GM18951 (cell line): ENCODE results near the gene ARHGEF10L.

Source experiments
- POLR2A ChIP-seq: IDR thresholded peaks from 4 replicates; pipeline ENCODE4 v1.6.1; 2011; ENCODE audit warnings: mild to moderate bottlenecking; ENCODE audit not compliant: insufficient read length, insufficient read depth; ENCODE audit errors: extremely low read depth
- in situ Hi-C: fragments of 300-500 bp; cut with MboI; formaldehyde crosslinking; loops from one replicate; pipeline ENCODE4 v1.12.0; 2022; ENCODE audit warnings: low sequenced_read_pairs, mixed read lengths, inconsistent platforms; ENCODE audit not compliant: unreplicated experiment

The ARHGEF10L gene

DNA sequence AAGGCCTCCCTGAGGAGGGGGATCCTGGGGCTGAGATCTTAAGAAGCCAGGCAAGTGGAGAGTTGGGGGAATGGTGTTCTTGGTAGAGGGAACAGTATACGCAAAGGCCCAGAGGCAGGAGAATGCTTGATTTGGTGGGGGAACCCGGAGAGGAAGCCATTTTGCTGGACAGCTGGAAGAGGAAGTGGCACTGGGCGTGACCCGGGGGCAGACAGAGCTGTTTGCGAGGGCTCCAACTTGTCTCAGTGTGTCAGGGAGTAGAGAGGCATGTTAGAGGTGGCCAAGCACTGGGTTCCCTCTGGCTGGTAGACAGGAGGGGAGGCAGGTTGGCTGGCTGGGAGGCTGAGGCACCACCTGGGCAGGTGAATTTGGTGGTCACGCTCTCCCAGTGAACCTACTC is 119.3 kb downstream of the ARHGEF10L start:
- TF ChIP-seq POLR2A, result no peak
- in situ Hi-C loops, result loop anchor here (25.0 kb wide), 1 partner anchor 453 kb away; the partner anchor contains the start of gene IGSF21

DNA sequence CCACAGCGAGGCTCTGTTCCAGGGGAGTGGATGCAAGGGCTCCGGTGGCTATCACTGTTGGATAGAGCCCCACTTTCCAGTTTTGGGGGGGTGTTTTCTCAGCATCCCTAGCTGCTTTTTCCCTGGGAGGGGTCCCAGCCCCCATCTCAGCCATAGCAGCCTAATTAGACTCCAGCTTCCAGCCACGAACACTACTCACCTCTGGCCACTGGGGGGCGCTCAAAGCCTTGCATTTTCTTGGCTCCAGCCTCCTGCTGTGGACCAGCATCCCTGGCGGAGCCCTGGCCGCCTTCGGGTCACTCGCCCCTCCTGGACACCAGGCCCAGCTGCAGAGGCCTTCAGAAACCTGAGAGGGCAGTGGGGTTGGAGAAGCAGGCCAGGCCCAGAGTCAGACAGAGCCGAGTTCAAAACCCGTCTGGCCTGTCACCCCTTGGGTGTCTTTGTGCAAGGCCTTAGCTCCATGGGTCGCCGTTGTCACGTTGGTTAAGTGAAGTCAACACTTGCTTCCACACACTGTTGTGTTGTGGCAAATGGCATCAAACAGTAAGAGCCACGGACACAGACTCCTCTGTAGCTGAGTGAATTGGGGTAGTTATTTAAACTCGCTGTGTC is 122.2 kb downstream of the ARHGEF10L start:
- no peak for TF ChIP-seq POLR2A
- in situ Hi-C loops, result loop anchor here (25.0 kb wide), 1 partner anchor 451 kb away; the partner anchor contains the start of gene IGSF21

DNA sequence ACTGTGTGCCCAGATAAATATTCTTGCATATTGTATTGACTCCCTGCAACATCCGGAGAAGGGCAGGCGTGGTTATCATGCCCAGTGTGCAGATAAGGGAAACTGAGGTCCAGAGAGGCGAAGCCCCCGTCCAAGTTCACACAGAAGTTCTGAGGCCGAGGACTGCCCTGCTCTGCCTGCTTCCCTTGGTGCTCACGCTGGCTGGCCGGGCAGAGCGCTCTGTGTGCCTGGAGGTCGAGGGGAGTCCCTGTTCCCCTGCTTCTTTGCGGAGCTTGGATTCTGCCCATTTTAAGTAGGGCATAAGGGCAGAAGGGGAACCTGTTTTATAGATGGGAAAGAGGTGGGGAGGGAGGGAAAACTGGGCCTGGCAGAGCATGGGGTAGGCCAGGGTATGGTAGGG is 122.8 kb downstream of the ARHGEF10L start:
- in situ Hi-C loops, result loop anchor here (25.0 kb wide), 1 partner anchor 450 kb away; the partner anchor contains the start of gene IGSF21
- TF ChIP-seq POLR2A, result no peak

- in situ Hi-C loops, result loop anchor here (25.0 kb wide), 1 partner anchor 450 kb away; the partner anchor contains the start of gene IGSF21
- no peak for TF ChIP-seq POLR2A
Observed at GRCh38 chr1:17662786-17663185, 123.3 kb downstream of the ARHGEF10L start.

GRCh38 chr1:17663646-17664045 is 124.1 kb downstream of the ARHGEF10L start:
- in situ Hi-C loops, result loop anchor here (25.0 kb wide), 1 partner anchor 449 kb away; the partner anchor contains the start of gene IGSF21
- TF ChIP-seq POLR2A, result no peak

DNA sequence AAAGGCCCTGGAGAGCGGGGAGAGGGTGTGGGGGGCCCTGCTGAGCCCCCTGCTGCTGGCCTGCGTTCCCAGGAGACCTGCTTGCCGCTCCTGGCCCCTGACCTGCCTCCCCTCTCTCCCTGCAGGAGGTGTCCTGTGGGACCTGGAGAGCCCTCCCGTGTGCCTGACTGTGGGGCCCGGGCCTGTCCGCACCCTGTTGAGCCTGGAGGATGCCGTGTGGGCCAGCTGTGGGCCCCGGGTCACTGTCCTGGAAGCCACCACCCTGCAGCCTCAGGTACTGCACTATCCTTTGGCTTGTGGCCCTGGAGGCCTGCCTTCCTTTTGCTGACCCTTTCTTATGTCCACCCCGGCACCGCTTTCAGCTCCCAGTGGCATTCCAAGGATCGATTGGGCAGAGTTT is 124.8 kb downstream of the ARHGEF10L start:
- in situ Hi-C loops, result loop anchor here (25.0 kb wide), 1 partner anchor 448 kb away; the partner anchor contains the start of gene IGSF21
- TF ChIP-seq POLR2A, result no peak

- no peak for TF ChIP-seq POLR2A
- in situ Hi-C loops, result loop anchor here (25.0 kb wide), 1 partner anchor 447 kb away; the partner anchor contains the start of gene IGSF21
Observed at GRCh38 chr1:17665054-17665453, 125.6 kb downstream of the ARHGEF10L start.

DNA sequence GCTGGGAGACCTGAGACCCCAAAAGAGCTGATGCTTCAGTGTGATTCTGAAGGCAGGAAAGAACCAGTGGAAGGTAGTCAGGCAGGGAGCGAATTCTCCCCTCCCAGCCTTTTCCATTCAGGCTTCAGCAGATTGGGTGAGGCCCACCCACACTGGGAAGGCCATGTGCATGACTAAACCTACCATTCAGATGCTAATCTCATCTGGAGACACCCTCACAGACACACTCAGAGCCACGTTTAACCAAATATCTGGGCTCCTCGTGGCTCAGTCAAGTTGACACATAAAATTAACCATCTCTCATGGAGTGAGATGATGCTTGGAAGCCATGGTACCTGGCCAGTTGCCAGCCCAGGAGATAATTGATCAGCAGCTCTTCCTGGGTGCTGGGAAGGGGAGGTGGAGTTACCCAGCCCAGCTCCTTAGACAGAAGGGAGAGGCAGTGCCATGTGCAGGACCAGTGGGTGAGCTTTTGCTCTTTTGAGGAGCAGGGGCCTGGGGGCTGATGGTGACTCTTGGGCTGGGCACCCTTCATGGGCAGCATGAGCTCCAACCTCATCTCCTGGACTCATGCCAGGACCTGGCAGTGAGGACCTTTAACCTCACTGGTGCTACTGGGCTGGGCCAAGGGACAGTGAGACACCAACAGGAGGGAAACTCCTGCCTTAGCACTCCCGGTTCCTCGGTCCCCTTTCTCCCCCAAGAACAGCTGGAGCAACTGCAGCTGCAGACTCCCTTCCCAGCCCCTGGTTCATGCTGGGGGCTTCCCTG is 126.6 kb downstream of the ARHGEF10L start:
- in situ Hi-C loops, result loop anchor here (25.0 kb wide), 1 partner anchor 446 kb away; the partner anchor contains the start of gene IGSF21
- no peak for TF ChIP-seq POLR2A

DNA sequence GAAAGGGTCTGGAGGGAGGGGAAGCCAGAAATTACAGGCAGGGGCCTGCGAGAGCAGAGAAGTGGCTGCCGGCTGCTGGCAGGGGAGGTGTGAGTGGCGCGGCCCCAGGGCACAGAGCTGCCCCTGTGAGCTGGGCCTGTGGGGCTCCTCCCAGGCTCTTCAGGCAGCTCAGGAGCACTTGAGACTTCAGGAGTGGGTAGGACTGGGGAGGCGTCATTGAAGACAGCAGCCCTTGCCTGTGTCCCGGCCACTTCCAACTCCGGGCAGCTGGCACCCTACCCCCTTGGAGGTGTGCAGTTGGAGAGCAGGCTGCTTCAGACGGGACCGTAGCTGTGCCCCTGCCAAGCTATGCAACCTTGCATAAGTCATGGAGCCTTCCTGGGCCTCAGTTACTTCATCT is 128.1 kb downstream of the ARHGEF10L start:
- no peak for TF ChIP-seq POLR2A
- in situ Hi-C loops, result loop anchor here (25.0 kb wide), 1 partner anchor 445 kb away; the partner anchor contains the start of gene IGSF21

DNA sequence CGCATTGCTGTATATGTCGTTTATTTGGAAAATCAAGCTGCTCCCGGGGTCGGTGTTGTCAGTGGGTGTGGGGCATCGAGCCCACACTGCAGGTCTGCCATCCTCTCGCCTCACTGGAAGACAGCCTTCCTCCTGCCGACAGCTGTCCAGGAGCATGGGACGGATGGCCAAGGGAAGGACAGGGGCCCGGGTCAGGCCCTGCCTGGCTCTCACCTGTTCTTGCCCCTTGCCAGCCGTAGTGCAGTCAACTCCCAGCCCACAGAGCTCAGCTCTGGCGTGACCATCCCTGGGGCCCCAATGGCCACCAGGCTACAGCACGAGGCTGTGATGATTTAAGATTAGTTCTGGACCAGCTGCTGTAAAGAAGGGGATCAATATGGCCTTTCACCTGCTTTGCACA is 128.7 kb downstream of the ARHGEF10L start:
- in situ Hi-C loops, result loop anchor here (25.0 kb wide), 1 partner anchor 444 kb away; the partner anchor contains the start of gene IGSF21
- TF ChIP-seq POLR2A, result no peak

GRCh38 chr1:17668624-17669175 is 129.2 kb downstream of the ARHGEF10L start:
- TF ChIP-seq POLR2A, result no peak
- in situ Hi-C loops, result loop anchor here (25.0 kb wide), 1 partner anchor 444 kb away; the partner anchor contains the start of gene IGSF21

DNA sequence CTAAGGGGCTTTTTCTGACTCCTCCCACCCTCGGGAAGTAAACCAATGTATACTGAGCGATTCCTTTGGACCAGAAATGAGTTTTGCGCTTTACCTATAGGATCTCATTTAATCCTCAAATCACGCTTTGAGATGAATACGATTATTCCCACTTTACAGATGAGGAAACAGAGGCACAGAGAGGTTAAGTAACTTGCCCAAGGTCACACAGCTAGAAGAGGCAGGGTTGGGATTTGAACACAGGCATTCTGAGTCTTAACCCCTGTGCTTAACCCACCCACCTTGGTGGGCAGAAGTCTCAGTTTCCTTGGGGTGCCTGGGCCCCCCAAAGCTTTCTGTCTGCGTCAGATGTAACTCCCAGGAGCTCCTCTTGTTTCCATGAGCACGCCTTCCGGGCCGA is 129.8 kb downstream of the ARHGEF10L start:
- no peak for TF ChIP-seq POLR2A
- in situ Hi-C loops, result loop anchor here (25.0 kb wide), 1 partner anchor 443 kb away; the partner anchor contains the start of gene IGSF21
